A673 (cell line): ENCODE measurements around the gene PPP1R12C.

Experiments used
- CTCF ChIP-seq: fragments of 300-800, 200-600 bp; sonication (generic); conservative IDR thresholded peaks from 2 replicates; pipeline ENCODE4 v1.5.1; 2017; ENCODE audit warnings: low read depth, mild to moderate bottlenecking, antibody characterized with exemption, low read length, moderate library complexity, mixed read lengths
- EZH2 ChIP-seq: fragments of 200-600 bp; sonication (generic); IDR thresholded peaks from 2 replicates; pipeline ENCODE4 v1.6.1; 2017; ENCODE audit warnings: borderline replicate concordance, low read depth, mild to moderate bottlenecking, mixed read lengths, antibody characterized with exemption, low read length; ENCODE audit not compliant: poor library complexity, severe bottlenecking

GRCh38 chr19:55116859-55117662 is at the start of gene PPP1R12C:
- TF ChIP-seq EZH2 (no peak), CTCF (no peak)
